Measurements from ENCODE around the gene GEMIN5. TPM values are rescaled to one million over a fixed set of nuclear protein-coding genes. Genes with fewer than 3 reads are reported as not detected.
A peak's percentile ranks its signal among the peaks of the same experiment; 100 is the strongest.

The GEMIN5 gene
- total and polyA plus RNA-seq, 2 of the 13 experiments (the other 11 are each of a cell fraction or from before 2014, with no cell fraction given): 6.6 to 28.6 TPM

DNA sequence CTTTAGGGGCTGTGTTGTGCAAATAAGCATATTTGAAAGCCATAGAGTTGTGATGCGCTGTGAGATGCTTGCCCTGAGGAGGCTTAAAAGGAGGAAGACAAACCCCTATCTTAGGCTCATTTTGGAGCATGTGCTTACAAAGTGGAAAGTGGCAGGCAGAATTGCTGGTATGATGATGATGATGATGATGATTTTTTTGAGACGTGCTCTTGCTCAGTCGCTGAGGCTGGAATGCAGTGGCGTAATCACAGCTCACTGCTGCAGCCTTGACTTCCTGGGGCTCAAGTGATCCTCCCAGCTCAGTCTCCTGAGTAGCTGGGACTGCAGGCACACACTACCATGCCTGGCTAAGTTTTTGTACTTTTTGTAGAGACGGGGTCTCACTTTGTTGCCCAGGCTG lies 77.9 kb downstream of the GEMIN5 start (continued):
- TF ChIP-seq, protein P1, sequence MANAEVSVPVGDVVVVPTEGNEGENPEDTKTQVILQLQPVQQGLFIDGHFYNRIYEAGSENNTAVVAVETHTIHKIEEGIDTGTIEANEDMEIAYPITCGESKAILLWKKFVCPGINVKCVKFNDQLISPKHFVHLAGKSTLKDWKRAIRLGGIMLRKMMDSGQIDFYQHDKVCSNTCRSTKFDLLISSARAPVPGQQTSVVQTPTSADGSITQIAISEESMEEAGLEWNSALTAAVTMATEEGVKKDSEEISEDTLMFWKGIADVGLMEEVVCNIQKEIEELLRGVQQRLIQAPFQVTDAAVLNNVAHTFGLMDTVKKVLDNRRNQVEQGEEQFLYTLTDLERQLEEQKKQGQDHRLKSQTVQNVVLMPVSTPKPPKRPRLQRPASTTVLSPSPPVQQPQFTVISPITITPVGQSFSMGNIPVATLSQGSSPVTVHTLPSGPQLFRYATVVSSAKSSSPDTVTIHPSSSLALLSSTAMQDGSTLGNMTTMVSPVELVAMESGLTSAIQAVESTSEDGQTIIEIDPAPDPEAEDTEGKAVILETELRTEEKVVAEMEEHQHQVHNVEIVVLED (CRISPR knock-in tag; IDR thresholded peaks at IDR 0.05; ENCODE audit: borderline replicate concordance): peak; percentile 43; the same call in 1 of the 2 replicates
- no peak for TF ChIP-seq ZNF484 (CRISPR knock-in tag; IDR thresholded peaks at IDR 0.05; ENCODE audit: borderline replicate concordance, low read depth)
- TF ChIP-seq TEAD3 (CRISPR knock-in tag; optimal IDR thresholded peaks at IDR 0.05; ENCODE audit: borderline replicate concordance): peak; percentile 98
- no peak for TF ChIP-seq SRF (IDR thresholded peaks at IDR 0.05; ENCODE audit: low read depth, low read length)
- no peak for TF ChIP-seq NFE2L1 (CRISPR knock-in tag; IDR thresholded peaks at IDR 0.05; ENCODE audit: borderline replicate concordance)
- peak; percentile 22; the same call in 1 of the 2 replicates for TF ChIP-seq ELF3 (CRISPR knock-in tag; IDR thresholded peaks at IDR 0.05)
- TF ChIP-seq KAT8 (CRISPR knock-in tag; IDR thresholded peaks at IDR 0.05): no peak
- no peak for TF ChIP-seq MED8 (CRISPR knock-in tag; IDR thresholded peaks at IDR 0.05; ENCODE audit: insufficient replicate concordance)
- TF ChIP-seq HOXA5 (CRISPR knock-in tag; IDR thresholded peaks at IDR 0.05): no peak
- TF ChIP-seq ZNF224 (CRISPR knock-in tag; IDR thresholded peaks at IDR 0.05): no peak
- TF ChIP-seq ZFY (CRISPR knock-in tag; IDR thresholded peaks at IDR 0.05): no peak
- TF ChIP-seq, protein P2, sequence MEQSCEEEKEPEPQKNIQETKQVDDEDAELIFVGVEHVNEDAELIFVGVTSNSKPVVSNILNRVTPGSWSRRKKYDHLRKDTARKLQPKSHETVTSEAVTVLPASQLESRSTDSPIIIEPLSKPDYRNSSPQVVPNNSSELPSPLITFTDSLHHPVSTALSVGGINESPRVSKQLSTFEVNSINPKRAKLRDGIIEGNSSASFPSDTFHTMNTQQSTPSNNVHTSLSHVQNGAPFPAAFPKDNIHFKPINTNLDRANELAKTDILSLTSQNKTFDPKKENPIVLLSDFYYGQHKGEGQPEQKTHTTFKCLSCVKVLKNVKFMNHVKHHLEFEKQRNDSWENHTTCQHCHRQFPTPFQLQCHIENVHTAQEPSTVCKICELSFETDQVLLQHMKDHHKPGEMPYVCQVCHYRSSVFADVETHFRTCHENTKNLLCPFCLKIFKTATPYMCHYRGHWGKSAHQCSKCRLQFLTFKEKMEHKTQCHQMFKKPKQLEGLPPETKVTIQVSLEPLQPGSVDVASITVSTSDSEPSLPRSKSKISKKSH (CRISPR knock-in tag; IDR thresholded peaks at IDR 0.05; ENCODE audit: borderline replicate concordance): no peak
- peak; percentile 17; the same call in 1 of the 2 replicates for TF ChIP-seq HMG20A (CRISPR knock-in tag; IDR thresholded peaks at IDR 0.05; ENCODE audit: borderline replicate concordance)
- no peak for TF ChIP-seq ZNF816 (CRISPR knock-in tag; IDR thresholded peaks at IDR 0.05; ENCODE audit: borderline replicate concordance)
- TF ChIP-seq RORA (CRISPR knock-in tag; IDR thresholded peaks at IDR 0.05): no peak
- no peak; the same call in 1 of the 2 replicates for TF ChIP-seq ERF (CRISPR knock-in tag; IDR thresholded peaks at IDR 0.05)
- TF ChIP-seq ZNF614 (CRISPR knock-in tag; IDR thresholded peaks at IDR 0.05; ENCODE audit: borderline replicate concordance): 0 out of 2 replicates have a peak, but pooled peaks have one; percentile 28
- TF ChIP-seq ZNF629 (CRISPR knock-in tag; conservative IDR thresholded peaks at IDR 0.05): no peak
- no peak for TF ChIP-seq NFYB (CRISPR knock-in tag; IDR thresholded peaks at IDR 0.05)
- TF ChIP-seq, protein P3, sequence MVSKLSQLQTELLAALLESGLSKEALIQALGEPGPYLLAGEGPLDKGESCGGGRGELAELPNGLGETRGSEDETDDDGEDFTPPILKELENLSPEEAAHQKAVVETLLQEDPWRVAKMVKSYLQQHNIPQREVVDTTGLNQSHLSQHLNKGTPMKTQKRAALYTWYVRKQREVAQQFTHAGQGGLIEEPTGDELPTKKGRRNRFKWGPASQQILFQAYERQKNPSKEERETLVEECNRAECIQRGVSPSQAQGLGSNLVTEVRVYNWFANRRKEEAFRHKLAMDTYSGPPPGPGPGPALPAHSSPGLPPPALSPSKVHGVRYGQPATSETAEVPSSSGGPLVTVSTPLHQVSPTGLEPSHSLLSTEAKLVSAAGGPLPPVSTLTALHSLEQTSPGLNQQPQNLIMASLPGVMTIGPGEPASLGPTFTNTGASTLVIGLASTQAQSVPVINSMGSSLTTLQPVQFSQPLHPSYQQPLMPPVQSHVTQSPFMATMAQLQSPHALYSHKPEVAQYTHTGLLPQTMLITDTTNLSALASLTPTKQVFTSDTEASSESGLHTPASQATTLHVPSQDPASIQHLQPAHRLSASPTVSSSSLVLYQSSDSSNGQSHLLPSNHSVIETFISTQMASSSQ (IDR thresholded peaks at IDR 0.05; ENCODE audit: low read depth): no peak
- TF ChIP-seq, protein P3 (CRISPR knock-in tag; IDR thresholded peaks at IDR 0.05; ENCODE audit: borderline replicate concordance): no peak
- no peak for TF ChIP-seq AGO2 (optimal IDR thresholded peaks at IDR 0.05; ENCODE audit: low read depth, low read length)
- TF ChIP-seq, protein P4, sequence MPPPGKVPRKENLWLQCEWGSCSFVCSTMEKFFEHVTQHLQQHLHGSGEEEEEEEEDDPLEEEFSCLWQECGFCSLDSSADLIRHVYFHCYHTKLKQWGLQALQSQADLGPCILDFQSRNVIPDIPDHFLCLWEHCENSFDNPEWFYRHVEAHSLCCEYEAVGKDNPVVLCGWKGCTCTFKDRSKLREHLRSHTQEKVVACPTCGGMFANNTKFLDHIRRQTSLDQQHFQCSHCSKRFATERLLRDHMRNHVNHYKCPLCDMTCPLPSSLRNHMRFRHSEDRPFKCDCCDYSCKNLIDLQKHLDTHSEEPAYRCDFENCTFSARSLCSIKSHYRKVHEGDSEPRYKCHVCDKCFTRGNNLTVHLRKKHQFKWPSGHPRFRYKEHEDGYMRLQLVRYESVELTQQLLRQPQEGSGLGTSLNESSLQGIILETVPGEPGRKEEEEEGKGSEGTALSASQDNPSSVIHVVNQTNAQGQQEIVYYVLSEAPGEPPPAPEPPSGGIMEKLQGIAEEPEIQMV (CRISPR knock-in tag; IDR thresholded peaks at IDR 0.05; ENCODE audit: low read depth): no peak

All from HepG2 (cell line).